GM19023 (cell line): ENCODE results near the gene NYAP2.

Experiments used
- ATAC-seq: cut with Tn5 transposase; IDR thresholded peaks from one replicate; pipeline ENCODE4 v1.9.1; 2021; ENCODE audit warnings: mild to moderate bottlenecking, moderate library complexity; ENCODE audit not compliant: unreplicated experiment

Gene NYAP2

DNA sequence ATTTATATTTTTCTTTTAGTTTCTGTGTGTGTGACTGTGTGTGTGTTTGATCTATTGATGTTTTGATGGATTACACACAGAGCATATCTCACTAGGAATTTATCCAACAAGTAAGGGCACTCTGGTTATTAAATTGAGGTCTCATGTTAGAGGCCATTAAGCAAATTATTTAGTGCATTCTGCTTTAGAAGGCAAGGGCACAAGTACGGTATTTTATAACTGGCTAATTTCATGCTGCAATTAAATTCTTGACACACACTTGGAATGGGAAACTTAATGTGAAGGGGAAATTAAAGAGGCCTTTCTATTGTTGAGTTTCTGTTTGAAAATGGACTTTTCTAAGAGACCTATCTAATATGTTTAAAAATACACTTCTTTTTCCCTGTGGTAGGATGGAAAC, 25.8 kb downstream of the NYAP2 start:
- ATAC-seq = no peak

- no peak for ATAC-seq
Measured at GRCh38 chr2:225428360-225428759, 28.9 kb downstream of the NYAP2 start.

DNA sequence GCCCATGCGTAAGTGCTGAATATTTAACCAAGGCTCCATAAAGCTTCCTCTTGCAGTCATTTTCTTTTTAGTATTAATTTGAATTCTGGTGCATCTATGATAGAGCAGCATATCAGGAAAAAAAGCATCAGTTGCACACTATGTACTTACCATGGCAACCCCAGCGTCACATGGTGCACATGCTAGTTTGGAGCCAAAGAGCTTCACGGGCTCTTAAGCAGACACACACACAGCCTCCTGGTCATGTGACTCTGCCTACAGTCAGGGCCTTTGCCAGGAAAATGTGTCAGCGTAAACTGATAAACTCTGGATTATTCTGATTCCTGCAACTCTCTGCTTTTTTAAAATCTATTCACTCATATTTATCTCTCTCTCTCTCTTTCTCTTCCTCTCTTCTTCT, 30.2 kb downstream of the NYAP2 start:
- ATAC-seq = no peak

DNA sequence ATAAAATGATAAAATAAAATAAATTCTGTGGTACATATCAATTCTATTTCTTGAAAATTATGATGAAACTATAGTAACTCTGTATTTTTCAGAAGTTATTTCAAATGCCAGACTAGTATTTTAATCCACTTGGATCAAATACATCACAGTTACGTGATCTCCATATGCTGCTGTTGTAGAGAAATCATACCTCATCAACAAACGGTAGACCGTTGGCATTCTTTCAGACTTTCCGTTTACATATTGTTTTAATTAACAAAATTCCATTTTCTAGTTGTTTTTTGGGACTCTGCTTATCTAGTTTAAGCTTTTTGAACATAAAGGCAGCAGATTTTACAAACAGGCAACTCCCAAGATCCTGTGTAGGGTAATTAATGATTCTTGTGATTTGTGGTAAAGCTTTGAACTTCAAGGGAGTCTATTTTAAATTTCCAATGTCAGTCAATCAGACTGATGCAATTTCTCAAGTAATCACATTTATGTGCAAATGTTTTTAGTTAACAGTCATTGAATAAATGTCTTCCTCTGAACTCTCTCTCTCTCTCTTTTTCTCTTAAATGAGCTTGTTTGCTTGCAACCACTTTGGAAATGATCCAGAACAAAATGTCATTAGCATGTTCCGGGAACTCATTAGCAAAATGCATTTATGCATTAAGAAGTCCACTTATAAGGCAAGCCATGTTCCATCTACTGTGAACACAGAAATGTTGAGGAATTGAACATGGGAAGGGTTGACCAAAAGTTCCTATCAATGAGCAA, 31.8 kb downstream of the NYAP2 start:
- ATAC-seq = no peak

DNA sequence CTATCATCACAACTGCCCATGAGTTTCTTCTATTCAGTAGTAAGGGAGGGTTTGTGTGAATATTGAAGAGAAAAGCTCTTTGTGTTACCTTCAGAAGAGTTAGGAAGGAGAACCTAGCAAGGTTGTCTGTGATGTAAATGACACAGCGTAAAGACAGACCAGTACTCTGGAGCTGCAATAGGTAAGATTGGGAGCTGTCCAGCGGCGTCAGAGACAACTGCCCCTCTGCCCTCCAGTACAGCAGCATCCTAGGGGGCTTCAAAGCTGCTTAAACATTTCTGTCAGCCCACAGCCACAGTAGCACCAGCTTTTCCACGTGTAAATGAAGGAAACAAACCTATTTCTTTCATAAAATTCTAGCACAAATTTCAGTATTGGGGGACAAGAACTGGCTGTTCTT, 34.5 kb downstream of the NYAP2 start:
- no peak for ATAC-seq

DNA sequence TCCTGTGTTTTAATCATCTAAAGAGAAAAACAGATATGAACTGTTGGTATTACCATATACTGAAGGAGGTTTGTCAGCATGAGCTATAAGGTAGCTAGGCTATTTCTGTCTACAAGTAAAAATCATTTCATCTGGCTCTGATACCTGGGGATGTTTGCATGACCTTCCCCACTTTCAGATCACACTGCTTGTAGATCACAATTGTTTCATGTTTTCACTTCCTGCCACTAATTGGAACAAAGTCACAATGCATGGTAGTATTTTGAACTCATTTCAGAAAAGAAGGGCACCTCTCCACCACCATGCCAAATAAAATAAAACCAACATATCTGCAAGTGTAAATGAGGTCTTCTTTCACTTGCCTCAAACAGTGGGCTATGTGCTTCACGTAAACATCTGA, 37.8 kb downstream of the NYAP2 start:
- ATAC-seq = no peak

DNA sequence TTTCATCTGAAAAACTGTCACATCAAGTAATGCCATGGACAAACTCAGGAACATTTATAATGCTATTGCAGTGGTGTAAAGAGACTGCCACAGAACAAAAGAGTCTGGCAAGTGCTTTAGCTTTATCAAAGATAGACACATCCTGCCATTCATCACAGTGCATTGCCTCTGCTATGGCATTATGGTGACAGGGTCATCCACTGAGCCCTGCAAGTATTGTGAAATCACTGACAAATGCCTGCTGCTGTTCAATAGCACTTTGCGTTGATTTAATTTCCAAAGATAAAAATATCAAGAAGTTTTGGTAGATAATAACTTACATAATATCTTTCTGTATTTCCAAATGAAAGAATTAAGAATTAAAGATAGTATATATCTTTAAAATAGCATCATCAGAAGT, 38.7 kb downstream of the NYAP2 start:
- ATAC-seq = no peak

GRCh38 chr2:225452677-225453076, 53.2 kb downstream of the NYAP2 start:
- no peak for ATAC-seq

DNA sequence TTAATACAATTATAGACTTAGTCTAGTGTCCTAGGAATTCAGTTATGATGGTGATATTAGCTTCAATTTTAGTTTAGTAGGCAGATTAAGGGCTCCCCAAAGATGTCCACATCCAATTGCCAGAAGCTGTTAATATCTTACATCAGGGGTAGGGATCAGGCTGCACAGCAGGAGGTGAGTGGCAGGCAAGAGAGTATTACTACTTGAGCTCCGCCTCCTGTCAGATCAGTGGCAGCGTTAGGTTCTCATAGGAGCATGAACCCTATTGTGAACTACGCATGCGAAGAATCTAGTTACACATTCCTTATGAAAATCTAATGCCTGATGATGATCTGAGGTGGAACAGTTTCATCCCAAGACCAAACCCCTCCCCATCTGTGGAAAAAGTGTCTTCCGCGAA, 54.9 kb downstream of the NYAP2 start:
- ATAC-seq = no peak

- no peak for ATAC-seq
Measured at GRCh38 chr2:225456619-225457260, 57.2 kb downstream of the NYAP2 start.

- no peak for ATAC-seq
Measured at GRCh38 chr2:225457482-225457881, 58.0 kb downstream of the NYAP2 start.

- ATAC-seq = no peak
Measured at GRCh38 chr2:225458431-225459117, 59.1 kb downstream of the NYAP2 start.

DNA sequence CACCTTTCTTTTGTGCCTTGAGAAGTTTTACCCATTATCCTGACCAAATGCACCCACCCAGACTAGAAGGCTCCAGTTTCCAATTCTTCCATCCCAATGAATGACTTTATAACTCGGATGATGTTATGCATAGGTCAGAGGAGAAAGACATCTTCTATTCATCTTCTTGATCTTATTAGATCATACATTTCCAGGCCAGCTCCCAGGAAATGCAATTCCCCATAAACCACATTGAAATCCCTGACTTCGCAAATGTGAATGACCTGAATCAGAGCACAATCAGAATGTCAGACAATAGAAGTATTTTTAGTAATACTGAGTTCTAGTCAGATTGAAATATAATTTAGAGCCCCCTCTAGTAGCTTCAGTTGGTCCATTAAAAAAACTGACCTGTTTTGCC, 62.9 kb downstream of the NYAP2 start:
- no peak for ATAC-seq

DNA sequence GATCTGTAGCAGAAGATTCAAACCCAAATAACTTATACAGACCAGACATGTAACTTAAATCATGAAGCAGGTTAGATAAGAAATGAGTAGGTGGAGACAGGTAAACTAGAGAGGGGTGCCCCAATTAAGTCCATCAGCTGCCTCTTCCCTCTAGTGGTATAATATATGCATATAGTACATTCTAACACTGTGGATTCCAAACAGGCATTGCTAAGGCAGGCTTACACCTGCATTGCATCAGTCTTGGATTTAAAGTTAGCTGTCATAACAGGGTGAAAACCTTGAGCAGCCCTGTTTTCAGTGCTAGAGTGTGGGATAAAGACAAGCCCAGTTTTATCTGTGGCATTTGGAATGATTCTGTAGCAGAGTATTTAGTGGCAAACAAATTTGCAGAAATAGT, 63.4 kb downstream of the NYAP2 start:
- ATAC-seq = no peak

- no peak for ATAC-seq
Measured at GRCh38 chr2:225463449-225463848, 63.9 kb downstream of the NYAP2 start.

DNA sequence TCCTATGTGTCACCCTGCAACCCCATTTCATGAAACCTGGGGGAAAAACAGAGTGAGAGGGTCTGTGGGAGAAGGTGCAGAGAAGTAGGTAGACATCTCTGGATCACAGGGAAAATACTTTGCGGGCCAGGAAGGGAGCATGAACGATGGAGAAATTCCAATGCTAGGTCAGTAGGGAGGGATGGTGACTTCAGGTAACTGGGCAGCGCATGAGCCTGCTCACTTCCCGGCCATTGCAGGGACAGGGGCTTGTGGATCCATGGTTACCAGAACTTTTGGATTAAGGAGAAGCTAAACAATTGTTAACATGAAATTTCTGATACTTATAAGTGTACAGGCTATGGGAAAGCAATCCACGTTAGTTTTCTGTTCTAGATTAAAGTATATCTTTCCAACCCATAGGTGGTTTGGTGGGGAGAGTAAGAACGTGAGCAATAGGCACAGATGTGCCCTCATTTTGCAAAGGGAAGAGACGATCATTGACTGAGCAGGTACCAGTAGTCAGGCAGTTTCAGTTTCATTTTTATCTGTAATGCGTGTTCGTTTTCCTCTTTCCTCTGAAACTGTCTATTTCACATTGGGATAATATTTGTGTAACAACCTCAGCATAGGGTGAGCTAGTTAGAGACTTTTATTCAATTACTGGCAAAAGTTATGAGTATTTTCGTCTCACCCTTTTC, 65.0 kb downstream of the NYAP2 start:
- no peak for ATAC-seq

DNA sequence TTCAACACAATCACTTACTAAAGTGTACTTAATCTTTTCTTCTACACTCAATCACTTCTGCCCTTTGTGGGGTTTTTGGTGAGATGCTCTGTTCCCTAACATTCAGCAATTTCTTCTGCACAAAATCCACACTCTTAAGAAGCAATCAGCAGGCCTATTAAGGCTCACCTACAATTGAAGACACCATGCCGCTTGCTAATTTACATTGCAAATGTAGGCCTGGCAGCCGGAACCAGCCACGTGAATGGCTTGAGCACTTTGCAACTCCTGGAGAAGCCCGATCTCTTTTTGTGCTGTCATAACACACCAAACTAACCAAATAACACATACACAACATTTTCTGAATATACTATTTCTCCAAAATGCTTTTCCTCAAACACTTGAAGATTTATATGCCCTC, 66.3 kb downstream of the NYAP2 start:
- no peak for ATAC-seq

- no peak for ATAC-seq
Measured at GRCh38 chr2:225466891-225467604, 67.5 kb downstream of the NYAP2 start.

DNA sequence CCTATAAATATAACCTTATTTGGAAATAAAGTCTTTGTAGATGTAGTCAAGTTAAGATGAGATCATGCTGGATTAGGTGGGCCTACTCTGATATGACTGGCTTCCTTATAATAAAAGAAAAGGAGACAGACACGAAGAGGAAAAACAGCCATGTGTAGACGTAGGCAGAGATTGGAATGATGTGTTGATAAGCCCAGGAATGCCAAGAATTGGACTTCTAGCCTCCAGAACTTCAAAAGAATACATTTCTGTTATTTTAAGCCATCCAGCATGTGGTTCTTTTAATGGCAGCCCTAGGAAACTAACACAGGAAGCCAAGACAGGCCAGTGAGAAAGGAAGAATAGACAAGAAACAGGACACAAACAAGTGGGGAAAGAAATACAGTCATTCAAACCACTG, 68.6 kb downstream of the NYAP2 start:
- ATAC-seq = no peak

- ATAC-seq = no peak
Measured at GRCh38 chr2:225471039-225471438, 71.5 kb downstream of the NYAP2 start.

GRCh38 chr2:225471482-225471881, 72.0 kb downstream of the NYAP2 start:
- no peak for ATAC-seq
